ENCODE data around the gene WWOX.

The WWOX gene

GRCh38 chr16:78655331-78656113 lies 556.1 kb downstream of the WWOX start:
- DNase-seq (ENCODE audit: low read depth in 2 of 2) = no peak

DNA sequence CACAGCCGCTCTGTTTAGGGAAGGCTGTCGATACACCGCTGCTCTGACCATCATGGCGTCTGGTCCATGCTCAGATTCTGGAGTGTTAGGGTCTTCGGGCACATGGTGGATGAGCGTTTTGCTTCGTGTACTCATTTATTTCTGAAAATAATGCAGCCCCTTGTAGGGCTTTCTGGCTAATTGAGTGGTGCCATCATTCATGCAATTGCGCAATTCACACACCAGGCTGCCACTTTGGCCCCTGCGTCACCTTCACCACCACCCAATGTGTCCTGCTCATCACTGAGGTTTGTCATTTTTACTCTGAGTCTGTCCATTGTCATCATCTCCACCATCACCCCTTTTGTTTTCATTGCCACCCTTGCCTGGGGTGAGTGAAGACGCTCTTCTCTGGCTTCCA lies 557.4 kb downstream of the WWOX start:
- no peak for DNase-seq (ENCODE audit: low read depth in 2 of 2)

DNA sequence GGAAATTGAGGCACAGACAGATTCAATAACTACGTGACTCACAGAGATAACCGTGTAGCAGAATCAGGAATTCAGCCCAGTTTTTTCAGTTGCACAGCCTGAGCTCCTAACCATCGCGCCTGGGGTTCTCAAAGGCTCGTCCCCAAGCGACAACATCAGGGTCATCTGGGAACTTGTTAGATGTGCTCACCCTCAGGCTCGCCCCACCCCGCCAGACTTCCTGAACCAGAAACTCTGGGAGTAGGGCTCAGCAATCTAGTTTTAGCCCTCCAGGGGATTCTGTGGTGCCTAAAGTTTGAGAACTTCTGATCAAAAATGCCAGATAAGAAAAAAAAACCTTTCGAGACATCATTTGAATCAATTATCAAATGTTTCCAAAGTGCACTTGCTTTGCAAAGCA lies 559.8 kb downstream of the WWOX start:
- no peak for DNase-seq (ENCODE audit: low read depth in 2 of 2)

GRCh38 chr16:78659668-78660217 lies 560.3 kb downstream of the WWOX start:
- no peak for DNase-seq (ENCODE audit: low read depth in 2 of 2)

DNA sequence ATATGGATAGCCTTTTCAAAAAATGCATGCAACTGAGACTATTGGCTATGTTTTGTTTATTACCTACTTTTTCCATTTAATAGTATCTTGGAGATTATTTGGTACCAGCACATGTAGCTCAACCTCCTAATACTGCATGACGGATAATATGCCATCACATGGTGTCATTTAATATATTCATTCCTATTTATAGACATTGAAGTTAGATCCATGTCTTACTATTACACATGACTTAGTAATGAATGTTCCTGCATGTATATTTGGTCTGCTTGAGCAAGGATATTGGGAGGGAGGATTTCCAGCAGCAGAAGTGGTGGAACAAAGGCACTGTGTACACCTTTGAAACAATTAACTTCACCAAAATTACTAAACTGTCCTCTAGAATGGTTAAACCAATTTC lies 561.3 kb downstream of the WWOX start:
- no peak for DNase-seq (ENCODE audit: low read depth in 2 of 2)

- DNase-seq (ENCODE audit: low read depth in 2 of 2) = no peak
Observed at GRCh38 chr16:78663690-78664089, 564.2 kb downstream of the WWOX start.

GRCh38 chr16:78664811-78665772 lies 565.6 kb downstream of the WWOX start:
- no peak for DNase-seq (ENCODE audit: low read depth in 2 of 2)

- no peak for DNase-seq (ENCODE audit: low read depth in 2 of 2)
Observed at GRCh38 chr16:78666318-78666717, 566.9 kb downstream of the WWOX start.

GRCh38 chr16:78667675-78668074 lies 568.2 kb downstream of the WWOX start:
- no peak for DNase-seq (ENCODE audit: low read depth in 2 of 2)

DNA sequence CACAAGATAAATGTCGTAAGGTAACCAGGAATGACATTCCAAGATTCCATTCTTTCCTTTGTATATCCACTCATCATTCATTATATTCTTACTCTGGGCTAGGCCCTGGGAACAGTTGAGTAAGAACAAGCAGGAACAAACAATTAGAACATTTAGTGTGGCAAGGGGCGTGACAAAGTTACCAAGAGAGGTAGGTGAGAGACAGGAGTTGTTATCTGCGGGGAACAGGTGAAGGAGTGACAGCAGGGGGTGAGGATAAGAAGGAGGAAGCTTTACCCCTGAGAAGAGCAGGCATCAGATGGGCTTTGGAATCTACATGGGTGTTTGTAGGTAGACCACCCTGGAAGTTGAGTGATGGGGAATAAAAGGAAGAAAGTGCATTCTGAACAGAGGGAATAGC lies 568.9 kb downstream of the WWOX start:
- no peak for DNase-seq (ENCODE audit: low read depth in 2 of 2)

DNA sequence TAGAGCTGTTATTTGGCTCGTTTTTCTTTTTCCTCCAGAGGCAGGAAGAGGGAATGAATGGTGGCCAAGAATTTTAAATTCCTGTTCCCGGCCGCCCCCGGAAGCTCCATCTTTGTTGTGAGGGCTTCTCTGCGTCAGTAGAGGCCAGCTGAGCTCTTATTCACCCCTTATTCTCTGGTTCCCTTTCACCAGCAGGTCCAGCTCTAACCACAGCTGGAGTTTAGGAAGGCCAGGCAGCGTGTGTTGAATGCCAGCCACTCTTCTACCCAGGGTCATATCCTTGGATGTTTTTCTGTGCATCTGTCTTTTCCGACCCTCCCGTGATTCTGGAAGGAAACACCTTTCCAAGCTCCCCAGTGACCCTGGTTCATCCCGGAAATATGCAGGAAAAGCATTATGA lies 570.5 kb downstream of the WWOX start:
- no peak for DNase-seq (ENCODE audit: low read depth in 2 of 2)

DNA sequence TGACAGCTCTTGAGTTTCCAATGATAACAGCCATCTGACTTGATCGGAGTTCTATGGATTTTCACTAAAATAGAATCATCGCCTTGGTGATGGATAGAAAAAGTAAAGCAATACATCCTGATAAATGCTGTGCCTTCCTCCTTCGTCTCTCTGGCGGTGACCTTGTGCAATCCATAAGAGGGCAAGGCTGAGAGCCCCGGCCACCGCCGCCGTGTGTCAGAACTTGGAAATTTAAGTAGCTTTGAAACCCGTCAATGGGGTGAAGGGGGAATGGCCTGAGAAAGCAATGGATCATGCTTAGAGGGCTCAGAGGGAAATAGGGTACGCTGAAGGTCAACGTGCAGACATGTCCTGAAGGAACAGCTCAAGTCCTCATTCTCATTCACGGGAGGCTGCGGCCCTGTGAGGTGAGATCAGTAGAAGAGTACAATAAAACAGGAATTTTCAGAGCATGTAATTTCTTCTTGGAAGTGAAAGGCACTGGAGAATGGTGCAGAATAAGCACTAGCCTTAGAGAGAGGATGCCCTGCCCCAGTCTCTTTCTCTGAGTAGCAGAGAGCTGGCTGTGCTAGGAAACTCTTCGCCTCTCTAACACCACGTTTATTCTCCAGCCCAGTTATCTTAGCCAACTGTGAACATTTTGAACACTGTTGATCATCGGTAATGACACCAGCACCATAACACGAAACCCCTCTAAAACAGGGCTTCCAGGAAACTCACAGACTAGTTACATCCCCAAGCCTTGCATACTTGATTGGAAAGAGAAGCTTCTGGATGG lies 573.5 kb downstream of the WWOX start:
- DNase-seq (ENCODE audit: low read depth in 2 of 2) = no peak

DNA sequence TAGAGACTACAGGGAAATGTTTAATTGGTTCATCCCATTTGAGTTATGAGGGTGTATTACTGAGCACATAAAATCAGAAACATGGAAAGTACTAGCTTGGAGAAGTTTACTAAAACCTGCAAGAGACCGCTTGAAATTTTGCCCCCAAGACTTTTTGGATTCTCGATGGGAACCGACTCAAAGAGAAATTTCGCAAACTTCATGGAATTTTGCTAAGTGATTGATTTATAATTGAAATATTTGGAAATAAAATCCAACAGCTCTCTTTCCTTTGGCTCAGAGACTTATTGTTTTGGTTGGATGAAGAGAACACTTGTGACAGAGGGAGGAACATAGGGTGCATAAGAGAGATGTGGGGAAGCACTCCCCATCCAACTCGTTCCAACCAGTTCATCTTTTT lies 574.4 kb downstream of the WWOX start:
- no peak for DNase-seq (ENCODE audit: low read depth in 2 of 2)

DNA sequence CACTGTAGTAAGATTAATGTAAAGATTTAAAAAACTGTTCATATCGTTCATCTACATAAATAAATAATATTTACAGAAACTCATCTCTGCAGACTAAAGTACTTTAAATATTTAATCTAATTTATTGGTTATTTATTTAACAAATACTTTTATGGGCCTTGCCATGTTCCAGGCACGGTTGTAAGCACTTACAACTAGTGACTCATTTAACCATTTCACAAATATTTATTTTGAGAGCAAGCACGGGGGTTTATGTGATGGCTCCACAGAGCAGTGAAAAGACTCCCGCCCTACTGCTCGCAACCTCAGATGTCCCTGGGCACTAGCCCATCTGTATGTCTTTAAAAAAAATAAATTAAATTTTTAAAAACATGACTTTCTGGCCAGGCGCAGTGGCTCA lies 575.9 kb downstream of the WWOX start:
- DNase-seq (ENCODE audit: low read depth in 2 of 2) = no peak

- peak in 1 of 2 experiments; percentile 44 for DNase-seq (ENCODE audit: low read depth in 2 of 2)
Observed at GRCh38 chr16:78675951-78676792, 576.7 kb downstream of the WWOX start.

DNA sequence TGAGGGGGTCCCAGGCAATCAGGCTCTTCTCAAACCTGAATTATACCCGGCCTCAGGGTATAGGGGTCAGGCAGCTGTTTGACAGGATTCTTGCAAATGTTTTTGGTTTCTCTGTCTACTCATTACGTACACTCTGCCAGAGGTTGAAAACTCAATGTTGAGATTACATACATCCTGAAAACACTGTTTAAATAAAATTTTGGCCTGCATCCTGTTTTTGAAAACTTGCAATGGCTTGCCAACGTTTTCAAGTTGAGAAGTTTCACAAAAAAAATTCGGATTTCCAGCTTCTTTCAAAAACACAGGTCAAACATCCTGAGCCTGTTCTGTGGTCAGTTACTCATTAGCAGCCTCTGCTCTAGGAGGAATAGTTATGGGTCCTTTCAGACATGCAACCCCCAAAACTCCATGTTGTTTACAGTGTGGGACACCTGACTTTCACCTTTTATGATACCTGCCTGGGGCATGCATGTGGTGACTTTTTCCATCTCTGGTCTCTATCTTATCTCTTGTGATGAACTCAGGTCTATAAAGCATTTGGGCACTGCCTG lies 577.8 kb downstream of the WWOX start:
- no peak for DNase-seq (ENCODE audit: low read depth in 2 of 2)

DNA sequence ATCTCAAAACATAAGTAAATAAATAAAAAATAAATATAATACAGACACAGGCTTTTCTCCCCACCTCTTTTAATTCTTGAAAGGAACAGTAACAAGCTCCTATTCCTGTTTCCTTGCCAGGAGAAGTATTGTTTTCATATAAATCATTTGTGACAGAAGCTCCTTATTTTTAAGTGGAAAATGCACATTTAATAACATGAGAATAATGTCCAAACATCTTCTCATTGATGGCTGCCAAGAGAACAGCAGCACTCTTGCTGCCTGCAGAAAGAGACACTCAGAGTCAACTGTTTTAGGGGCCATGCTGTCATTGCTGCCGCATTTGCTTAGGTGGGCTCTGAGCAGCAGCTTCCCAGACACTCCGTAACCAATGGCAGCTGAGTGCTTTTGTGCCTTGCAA lies 580.1 kb downstream of the WWOX start:
- DNase-seq (ENCODE audit: low read depth in 2 of 2) = no peak

DNA sequence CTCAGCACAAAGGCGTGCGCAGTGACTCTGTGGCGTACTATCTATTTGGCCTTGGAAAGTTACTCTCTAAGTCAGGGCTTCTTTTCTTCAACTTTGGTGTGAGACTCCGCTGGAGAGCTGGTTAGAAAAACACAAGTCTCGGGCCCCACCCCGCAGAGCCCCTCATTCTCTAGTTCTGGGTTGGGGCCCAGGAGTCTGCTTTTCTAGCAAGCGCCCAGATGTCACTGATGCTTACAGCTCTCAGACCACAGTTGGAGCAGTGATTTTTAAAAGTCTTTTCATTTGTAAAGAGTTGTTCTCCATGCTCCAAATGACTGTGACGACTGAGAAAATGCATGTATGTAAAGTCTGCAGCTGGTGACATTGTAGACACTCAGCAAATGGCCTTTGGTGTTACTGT lies 582.3 kb downstream of the WWOX start:
- no peak for DNase-seq (ENCODE audit: low read depth in 2 of 2)

DNA sequence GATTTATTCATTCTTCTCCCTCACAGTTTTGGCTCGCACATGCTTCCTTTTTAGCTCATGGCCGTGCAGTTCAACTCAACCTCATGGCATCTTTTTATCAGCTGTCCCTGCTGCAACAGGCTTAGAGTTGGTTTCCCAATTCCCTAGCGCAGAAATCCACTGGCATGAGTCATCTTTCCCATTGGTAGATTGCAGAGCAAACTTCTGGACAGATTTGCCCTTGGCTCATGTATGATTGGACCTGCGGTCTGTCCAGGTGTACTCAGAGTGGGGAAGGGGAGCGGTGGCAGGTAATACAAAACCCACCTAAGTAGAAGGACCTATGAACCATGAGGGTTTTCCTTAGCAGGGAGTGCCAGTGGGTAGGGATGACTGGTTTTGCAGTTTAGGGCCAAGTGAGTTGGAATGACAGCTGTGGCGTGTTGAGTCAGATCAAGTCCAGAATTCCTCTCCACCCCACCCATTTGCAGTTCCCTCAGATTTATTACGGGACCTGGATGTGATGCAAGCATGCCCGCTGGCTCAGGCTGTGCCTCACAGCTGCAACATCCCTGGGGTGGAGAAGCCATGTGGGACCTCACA lies 584.7 kb downstream of the WWOX start:
- DNase-seq (ENCODE audit: low read depth in 2 of 2) = peak; percentile 92
